ENCODE measurements around the gene PRAMEF12.
"Not testable (repeated sequence)": the region's sequence is repeated elsewhere in the genome, so short reads cannot be mapped to it uniquely, and the experiment has no call there.

The PRAMEF12 gene

DNA sequence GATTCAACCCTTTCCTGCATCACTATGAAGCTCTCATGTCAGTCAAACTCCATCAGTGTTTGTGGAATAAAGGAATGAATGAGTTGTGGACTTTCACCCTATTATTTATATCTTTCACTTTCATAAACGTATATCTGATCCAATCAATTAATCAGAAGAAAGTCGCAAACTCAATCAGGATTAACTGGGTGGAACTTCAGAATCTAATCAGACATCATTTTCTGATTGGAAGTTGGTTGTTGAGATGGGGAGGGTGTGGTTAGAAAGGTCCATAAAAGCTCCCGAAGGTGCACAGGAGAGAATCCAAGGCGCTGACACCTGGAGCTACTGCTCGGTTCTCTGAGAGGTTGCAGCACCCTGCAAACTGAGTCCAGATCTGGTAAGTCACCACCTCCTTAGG lies at the start of gene PRAMEF12:
PRAMEF12 (plus strand) TSS at position 301 of the 400 bp plus-strand sequence. CDS start 1,130 bp downstream, outside the sequence.
- no peak for DNase-seq

DNA sequence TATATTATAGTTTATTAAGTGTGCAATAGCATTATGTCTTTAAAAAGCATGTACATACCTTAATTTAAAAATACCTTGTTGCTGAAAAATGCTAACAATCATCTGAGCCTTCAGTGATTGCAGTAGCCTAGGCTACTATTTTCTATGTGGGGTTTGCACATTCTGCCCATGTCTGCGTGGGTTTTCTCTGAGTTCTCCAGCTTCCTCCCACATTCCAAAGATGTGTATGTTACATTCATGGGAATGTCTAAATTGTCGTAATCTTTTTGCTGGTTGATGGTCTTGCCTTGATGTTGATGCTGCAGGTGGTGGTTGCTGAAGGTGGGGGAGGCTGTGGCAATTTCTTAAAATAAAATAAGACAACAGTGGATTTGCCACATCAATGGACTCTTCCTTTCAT lies 45.1 kb upstream of the PRAMEF12 start:
- DNase-seq = no peak

DNA sequence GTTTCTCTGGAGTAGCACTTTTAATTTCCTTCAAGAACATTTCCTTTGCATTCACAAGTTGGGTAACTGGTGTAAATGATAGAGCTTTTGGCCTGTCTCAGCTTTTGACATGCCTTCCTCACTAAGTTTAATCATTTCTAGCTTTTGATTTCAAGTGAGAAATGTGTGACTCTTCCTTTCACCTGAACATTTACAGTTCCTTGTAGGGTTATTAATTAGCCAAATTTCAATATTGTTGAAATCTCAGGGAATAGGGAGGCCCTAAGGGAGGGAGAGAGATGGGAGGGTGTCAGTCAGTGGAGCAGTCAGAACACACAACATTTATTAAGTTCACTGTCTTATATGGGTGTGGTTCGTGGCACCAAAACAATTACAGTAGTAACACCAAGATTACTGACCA lies 43.4 kb upstream of the PRAMEF12 start:
- no peak for DNase-seq

DNA sequence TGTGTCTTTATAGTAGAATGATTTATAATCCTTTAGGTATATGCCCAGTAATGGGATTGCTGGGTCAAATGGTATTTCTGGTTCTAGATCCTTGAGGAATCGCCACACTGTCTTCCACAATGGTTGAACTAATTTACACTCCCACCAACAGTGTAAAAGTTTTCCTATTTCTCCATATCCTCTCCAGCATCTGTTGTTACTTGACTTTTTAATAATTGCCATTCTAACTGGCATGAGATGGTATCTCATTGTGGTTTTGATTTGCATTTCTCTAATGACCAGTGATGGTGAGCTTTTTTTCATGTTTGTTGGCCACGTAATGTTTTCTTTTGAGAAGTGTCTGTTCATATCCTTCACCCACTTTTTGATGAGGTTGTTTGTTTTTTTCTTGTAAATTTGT lies 42.5 kb upstream of the PRAMEF12 start:
- not testable (repeated sequence) for DNase-seq

DNA sequence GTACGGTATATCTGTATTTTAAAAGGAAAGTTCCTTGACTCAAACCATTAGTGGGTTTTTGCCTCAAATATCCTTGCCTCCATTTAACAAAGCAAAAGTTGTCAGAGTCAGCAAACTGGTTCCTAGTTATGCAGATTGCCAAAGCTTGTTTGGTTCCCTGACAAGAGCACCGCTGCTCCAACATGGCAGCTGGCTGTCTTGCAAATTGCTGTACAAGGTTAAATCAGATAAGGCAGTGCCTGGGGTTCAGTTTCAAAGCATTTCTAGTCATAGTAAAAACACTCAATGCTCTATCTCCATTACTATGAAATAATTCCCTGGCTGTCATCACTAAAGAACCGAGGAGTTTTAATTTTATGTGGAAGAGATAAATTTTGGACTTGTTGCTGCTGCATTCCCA lies 38.9 kb upstream of the PRAMEF12 start:
- no peak for DNase-seq

DNA sequence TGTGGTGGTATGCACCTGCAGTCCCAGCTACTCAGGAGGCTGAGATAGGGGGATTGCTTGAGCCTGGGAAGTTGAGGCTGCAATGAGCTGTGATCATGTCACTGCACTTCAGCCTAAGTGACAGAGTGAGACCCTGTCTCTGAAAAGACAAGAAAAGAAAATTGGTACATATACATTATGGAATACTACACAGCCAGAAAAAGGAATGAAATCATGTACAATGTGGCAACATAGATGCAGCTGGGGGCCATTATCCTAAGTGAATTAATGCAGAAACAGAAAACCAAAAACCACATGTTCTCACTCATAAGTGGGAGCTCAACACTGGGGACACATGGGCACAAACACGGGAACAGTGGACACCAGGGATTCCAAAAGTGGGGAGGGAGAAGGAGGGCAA lies 34.6 kb upstream of the PRAMEF12 start:
- DNase-seq = no peak

DNA sequence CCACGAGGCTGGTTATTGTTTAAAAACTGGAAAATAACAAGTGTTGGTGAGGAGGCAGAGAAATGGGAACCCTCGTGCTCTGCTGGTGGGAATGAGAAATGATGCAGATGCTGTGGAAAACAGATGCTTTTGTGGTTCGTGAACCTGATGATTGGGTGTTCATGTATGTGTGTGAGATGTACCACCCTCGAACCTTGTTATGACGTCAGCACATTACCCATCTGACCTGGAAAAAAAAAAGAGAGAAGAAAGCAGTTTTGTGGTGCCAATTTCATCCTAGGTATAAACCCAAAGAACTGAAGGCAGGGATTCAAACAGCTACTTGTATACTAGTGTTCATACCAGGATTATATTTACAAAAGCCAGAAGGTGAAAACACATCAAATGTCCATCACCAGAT lies 33.9 kb upstream of the PRAMEF12 start:
- DNase-seq = no peak

DNA sequence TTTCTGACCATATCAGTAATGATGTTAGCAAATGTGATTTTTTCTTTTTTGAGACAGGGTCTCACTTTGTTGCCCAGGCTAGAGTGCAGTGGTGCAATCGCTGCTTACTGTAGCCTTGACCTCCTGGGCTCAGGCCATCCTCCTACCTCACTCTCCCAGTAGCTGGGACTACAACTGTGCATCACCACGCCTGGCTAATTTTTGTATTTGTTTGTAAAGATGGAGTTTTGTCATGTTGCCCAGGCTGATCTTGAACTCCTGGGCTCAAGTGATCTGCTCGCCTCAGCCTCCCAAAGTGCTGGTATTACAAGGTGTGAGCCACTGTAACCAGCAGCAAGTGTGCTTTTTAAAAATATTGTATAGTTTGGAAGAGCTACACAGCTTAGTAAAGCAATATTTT lies 31.6 kb upstream of the PRAMEF12 start:
- no peak for DNase-seq

DNA sequence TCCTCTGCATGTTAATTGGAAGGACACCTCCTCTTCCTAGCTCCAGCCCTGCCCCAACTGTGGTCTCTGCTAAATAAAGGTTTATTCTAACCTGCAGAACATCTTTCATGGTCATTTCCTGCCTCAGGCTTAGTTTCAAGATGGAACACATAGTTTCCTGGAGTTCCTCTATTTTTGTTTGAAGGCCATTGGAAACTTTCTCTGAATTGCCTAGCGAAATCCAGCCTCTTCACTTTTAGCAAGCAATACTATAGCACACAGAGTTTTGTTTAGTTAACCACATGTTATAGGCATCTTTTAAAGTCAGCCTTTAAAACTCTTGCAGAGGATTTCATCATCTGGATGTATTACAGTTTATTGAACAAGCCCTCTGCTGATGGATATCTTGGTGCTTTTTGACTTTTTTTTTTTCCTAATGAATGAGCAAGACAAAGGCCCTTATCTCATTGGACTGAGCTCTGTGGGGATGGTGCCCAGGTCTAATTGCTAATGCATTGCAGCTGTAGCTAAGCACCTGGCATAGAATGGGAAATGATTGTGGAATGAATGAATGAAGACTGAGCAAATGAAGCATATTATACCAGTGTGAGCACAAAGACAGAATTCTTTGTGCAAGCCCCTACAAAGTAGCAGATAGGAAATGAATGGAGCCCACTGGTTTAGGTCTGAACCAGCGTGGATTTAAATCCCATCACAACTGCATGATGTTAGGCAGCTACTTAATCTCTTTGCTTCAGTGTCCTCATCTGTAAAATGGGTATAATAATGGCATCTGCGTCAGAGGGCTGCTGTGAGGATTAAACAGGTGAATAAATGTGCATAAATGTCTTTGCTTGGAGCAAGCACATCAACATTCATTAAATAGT lies 28.2 kb upstream of the PRAMEF12 start:
- no peak for DNase-seq

DNA sequence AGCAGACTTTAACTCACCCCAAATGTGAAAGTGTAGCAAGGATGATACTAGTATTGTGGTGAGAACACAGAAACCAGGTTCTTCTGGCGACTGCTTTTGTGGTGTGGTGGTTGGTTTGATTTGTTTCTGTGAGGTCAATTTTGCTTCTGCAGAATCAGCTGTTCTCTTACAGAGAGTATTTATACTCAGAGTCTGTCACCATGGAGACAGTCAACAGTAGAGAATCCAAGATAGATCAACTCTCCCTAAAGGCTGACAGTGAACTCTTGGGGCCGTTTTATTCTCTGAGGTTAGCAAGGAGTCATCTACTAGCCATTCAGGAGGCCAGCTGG lies 27.6 kb upstream of the PRAMEF12 start, which contains the start of gene CFAP107:
CFAP107 (plus strand) TSS at position 209 of the 332 bp plus-strand sequence. CDS start 231 bp downstream, outside the sequence.
- no peak for DNase-seq

DNA sequence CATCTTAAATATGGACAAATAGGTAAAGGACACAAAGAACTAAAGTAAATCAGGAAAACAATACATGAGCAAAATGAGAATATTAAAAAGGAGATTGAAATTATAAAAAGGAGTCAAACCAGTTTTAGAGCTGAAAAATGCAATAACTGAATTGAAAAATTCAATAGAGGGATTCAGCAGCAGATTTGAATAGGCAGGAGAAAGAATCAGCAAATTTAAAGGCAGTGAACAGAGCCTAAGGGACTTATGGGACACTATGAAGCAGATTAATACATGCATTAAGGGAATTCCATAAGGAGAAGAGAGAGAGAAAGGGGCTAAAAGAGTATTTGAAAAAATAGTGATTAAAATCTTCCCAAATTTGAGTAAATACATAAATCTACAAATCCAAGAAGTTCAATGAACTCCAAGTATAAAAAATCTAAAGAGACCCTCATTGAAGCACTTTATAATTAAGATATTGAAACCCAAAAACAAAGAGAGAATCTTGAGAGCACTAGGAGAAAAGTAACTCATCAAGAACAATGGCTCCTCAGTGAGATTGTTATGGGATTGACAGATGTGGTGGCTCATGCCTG lies 24.7 kb upstream of the PRAMEF12 start:
- no peak for DNase-seq

DNA sequence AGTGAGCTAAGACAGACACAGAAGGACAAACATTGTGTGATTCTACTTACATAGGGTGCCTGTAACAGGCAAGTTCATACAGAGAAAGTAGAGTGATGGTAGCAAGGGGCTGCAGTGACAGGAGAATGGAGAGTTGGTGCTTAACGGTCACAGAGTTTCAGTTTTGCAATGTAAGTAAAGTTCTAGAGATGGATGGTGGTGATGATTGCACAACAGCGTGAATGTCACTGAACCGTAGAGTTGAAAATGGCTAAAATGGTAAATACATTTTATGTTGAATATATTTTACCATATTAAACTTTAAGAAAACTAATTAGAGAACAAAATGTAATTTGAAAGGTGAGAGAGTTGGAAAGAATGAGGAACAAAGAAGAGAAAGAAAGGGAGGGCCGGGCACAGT lies 18.8 kb upstream of the PRAMEF12 start:
- DNase-seq = no peak

DNA sequence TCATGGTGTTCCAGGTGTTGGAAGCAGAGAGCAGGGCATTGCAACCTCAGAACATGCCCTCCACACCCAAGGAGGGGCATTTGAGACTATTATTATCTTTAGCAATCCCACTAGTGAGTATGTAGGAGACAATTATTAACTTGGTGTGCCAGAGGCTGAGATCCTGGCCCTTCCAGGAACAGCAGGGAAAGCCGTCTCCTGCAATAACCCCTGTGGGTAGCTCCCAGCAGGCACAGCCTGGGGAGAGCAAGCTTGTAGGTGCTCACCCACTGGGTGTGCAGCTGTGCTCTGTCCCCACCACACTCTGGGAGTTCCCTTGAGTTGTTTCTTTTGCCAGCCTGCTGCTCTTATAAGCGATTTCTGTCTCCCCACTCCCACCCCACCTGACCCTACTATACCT lies 17.3 kb upstream of the PRAMEF12 start:
- DNase-seq = no peak

DNA sequence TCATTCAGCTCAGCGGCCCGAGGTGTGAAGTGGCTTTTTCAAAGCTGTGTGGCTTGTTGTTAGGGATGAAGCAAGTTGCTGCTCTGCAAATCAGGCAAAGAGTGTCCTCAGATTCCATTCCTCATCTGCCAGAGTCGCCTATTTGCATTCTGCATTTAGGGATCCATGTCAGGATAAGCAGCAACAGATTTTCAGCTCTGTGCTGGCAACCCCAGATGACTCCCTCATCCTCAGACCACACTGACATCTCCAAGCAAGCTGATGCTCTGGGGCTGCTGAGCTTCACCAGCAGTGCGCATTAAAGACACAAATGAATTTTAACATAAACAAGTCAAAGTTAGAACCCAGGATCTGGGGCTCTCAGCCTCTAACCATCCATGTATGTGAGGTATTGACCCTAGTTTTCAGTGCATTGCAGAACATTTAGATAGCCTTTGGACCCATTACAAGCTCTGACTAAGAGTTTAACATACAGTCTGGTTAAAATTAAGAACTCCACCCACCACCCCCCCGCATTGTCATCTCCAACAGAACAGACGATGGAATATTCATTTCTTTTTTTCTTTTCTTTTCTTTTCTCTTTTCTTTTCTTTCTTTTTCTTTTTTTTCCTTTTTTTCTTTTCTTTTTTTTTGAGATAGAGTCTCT lies 16.6 kb upstream of the PRAMEF12 start:
- no peak for DNase-seq

DNA sequence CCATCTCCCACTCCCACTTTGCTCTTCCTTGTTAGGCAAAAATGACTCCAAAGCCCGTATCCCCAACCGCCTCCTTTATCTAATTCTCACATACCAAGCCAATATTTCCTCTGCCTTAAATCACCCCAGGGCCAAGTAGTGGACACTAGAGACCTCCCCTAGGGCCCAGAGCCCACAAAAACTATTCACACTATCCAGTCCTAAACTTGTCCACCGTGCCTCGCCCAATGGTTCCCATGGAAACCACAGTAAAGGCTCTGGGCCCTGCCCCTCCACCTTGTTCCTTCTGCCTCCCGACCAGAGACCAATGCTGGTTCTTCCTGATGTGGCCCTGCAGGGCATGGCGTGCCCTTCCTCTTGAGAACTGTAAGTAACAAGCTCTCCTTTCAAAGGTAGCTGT lies 15.7 kb upstream of the PRAMEF12 start:
- no peak for DNase-seq

DNA sequence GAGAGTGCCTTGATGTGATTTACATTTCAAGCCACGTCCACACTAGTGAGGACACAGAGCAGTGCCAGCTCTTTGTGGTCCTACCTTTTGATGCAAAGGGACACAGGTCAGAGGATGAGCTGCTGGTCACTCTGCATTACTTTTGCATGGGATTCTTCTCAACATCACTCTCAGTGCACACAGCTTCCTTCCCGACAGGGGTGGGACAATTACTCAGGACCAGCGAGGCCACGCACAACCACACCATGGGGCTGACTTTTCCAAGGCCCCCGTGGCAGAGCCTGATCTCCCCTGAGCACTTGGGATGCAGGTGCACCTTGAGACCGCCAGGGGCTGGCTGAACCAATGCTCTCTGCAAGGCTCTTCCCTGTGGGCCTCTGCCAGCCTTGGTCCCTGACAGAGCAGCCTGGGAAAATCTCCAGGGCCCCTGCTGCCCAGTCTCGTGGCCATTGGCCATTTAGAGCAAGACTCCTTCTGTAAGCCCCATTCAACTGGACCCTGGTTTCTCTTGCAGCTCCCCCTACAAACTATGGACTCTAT lies 13.2 kb upstream of the PRAMEF12 start:
- DNase-seq = no peak

DNA sequence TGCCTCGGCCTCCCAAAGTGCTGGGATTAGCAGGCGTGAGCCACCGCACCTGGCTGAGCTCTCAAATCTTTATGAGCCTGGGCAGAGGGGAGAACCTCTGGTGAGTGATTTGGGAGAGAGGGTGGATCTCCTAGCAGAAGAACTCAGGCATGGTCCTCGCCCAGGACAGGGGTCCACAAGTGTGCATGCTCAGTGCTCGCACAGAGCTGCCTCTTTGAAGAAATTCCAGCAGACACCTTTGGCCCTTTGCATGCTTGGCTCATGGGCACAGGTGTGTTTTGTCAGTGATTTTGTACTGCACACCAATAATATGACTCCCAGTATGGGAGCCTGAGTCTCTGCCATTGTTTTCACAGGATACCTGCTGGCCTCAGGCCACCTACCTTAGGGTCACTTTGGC lies 11.8 kb upstream of the PRAMEF12 start:
- DNase-seq = no peak

DNA sequence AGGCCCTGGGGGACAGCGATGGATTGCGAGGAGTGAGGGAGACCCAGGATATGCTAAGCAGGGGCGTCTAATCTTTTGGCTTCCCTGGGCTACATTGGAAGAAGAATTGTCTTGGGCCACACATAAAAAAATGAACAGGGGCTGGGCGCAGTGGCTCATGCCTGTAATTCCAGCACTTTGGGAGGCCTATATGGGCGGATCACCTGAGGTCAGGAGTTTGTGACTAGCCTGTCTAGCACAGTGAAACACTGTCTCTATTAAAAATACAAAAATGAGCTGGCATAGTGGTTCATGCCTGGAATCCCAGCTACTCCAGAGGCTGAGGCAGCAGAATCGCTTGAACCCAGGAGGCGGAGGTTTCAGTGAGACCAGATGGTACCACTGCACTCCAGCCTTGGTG lies 10.8 kb upstream of the PRAMEF12 start:
- no peak for DNase-seq

DNA sequence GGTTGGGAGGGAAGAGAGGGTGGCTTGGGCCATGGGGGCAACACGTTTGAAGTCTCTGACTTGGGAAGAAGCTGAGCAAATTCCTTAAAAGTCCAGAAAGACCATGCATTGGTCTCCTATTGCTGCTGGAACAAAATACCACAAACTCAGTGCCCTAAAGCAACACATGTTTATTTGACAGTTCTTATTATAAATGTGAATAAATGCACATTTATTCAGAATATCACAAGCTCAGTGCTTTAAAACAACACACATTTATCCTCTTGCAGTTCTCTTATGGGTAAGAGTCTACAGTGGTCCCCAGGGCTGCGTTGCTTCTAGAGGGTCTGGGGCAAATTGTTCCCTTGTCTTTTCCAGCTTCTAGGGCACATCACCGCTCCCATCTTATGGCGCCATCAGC lies 10.1 kb upstream of the PRAMEF12 start:
- DNase-seq = no peak

DNA sequence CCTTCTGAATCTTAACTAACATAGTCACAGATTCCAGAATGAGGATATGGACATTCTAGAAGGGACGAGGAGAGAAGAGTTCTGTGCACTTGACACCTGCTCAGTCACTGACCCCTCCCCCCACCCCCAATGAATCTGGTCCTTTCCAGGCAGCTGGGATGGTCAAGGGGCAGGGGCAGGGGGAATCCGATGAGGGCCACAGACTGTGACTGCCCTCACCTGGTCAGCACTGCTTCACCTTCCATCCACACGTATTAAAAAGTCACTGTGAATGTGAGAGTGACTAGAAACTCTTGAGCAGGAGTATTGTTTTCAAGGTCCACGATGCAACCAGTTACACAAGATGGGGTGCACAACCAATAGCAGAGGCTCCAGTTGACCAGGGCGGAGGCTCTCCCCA lies 9.5 kb upstream of the PRAMEF12 start:
- DNase-seq = no peak

DNA sequence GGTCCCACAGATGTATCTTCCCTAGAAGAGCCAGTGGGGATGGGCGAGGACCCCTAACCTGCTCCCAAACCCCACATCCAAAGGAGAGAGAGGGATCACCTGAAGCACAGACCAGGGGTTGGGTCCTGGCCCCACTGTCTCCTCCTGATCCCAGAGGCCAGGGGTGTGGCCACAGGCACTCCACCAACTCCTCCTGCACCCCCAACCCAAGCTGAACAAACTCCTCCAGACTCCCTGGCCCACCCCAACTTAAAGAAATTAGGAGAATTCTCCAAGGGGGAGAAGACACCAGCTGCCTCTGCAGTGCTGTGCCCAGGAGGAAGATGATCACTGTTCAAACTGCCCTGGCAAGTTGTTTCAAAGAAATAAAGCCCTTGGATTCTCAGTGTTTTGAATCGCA lies 4.5 kb upstream of the PRAMEF12 start:
- DNase-seq = no peak

DNA sequence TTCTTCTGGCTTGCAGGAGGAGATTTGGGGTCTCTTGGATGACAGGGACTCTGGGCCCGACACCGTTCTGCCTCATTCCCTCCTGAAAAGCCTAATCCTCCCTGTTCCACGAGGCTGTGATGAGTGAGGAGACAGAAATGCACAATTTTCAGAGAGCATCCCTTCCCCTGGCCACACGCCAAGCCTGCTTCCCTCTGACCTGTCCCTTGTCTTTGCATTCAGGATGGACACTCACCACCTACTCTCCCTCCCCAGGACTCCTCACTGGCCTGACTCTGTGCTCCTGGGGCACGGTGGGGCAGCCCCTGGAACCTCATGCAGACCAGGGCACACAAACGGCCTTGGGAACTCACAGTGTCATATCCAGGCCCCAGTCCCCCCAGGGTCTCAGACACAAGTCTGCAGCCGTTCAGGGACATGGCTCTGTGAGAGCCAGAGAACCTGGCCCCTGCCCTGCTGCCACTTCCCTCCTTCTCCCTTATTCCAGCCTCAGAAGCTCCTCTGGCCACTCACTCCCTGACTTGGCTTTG lies 3.5 kb upstream of the PRAMEF12 start:
- DNase-seq = no peak

DNA sequence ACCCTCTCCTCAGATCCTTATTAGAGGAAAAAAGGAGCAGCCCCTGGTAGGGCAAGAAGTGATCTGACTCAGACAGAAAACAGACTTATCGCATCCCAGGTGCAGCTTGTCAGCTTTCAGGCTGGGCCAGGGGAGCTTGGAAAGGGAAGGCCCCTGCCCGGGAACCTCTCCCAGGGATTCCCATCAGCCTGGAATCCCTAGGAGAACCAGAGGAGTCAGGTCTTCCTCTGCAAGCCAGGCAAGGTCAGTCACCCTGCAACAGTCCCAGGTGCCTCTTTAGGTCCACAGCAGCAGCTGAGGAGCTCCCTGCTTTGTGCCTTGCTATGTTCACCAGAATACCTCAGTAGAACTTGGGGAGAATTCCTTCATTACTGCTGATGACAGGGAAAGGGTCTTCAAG lies 2.9 kb upstream of the PRAMEF12 start:
- no peak for DNase-seq

DNA sequence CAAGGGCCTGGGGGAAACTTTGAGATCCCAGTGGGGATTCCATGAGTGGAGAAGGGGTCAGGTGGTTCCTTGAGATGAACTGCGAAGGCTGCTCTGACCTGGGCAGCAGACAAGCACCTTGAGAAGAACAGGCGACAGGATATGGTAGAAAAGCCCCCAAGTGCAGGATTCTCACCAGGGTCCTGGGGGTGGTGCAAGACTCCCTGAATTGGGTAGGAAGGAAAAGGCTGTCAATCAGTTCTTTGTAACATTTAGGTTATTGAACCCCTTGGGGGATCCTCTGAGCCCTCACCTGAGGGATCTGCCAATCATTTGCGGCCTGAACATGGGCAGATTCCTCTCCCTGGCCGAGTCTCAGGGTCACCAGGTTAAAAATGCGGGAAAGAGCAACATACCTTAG lies 2.4 kb upstream of the PRAMEF12 start:
- DNase-seq = no peak

Data from COR-L47 (cell line).